Fibroblast of peridontal ligament (primary cell): ENCODE results near the gene FAM131A.

ENCODE experiments used
- DNase-seq: peaks from one replicate; pipeline ENCODE4 v3.0.0-alpha.2; 2010; ENCODE audit errors: extremely low read depth

The FAM131A gene

DNA sequence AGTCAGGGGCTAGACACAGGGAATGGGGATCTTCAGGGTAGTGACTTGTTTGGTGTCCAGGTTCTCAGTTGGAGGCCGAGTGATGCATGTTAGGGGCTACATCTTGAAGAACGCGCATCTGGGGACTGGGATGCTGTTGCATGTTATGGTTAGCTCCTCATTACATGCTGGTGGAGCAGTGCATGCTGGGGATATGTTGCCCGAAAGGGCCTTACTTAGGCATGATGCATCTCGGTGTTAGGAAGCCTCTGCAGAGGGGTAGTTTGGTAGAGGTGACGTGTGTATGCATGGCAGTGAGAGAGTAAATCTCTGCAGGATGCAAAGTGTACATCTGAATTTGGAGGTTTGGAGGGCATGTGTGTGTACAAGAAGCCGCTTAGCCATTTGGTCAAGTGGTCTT lies 20.6 kb upstream of the FAM131A start:
- no peak for DNase-seq

GRCh38 chr3:184317201-184317600 lies 20.2 kb upstream of the FAM131A start:
- no peak for DNase-seq

DNA sequence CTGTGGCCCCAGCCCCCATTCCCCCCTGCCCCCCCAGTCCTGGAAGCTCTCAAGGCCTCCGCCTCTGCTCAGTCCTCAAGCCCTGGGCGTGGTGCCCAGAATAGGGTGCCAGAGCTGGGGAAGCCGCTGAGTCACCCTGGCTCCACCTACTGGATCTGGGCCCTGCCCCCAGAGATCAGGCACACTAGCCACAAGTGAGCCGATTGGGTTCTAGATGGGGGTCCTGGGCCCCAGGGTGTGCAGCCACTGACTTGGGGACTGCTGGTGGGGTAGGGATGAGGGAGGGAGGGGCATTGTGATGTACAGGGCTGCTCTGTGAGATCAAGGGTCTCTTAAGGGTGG lies 17.3 kb upstream of the FAM131A start:
- DNase-seq: peak; percentile 97

DNA sequence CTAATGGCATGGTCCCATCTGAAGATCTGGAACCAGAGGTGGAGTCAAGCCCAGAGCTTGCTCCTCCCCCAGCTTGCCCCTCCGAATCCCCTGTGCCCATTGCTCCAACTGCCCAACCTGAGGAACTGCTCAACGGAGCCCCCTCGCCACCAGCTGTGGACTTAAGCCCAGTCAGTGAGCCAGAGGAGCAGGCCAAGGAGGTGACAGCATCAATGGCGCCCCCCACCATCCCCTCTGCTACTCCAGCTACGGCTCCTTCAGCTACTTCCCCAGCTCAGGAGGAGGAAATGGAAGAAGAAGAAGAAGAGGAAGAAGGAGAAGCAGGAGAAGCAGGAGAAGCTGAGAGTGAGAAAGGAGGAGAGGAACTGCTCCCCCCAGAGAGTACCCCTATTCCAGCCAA lies 15.7 kb upstream of the FAM131A start:
- DNase-seq: no peak

GRCh38 chr3:184322731-184323487 lies 14.5 kb upstream of the FAM131A start:
- no peak for DNase-seq

DNA sequence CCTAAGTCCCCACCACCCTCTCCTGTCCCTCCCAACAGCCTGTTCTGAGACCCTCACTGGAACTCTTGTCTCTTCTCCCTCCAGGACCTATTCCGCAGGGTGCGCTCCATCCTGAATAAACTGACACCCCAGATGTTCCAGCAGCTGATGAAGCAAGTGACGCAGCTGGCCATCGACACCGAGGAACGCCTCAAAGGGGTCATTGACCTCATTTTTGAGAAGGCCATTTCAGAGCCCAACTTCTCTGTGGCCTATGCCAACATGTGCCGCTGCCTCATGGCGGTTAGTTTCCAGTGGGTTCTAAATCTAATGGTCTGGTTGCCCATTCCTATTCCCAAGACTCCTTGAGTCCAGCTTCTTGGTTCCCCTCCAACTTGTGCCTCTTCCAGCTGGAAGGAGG lies 13.7 kb upstream of the FAM131A start:
- DNase-seq: no peak

DNA sequence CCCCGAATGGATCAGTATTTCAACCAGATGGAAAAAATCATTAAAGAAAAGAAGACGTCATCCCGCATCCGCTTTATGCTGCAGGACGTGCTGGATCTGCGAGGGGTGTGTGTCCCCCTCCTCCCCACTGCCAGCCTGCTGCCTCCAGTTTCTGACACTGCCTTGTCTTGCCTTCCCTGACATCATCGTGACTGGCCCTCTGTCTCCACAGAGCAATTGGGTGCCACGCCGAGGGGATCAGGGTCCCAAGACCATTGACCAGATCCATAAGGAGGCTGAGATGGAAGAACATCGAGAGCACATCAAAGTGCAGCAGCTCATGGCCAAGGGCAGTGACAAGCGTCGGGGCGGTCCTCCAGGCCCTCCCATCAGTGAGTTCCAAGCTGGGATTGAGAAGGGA lies 12.1 kb upstream of the FAM131A start:
- no peak for DNase-seq

GRCh38 chr3:184325715-184326369 lies 11.6 kb upstream of the FAM131A start:
- DNase-seq: no peak

GRCh38 chr3:184327171-184327570 lies 10.2 kb upstream of the FAM131A start:
- no peak for DNase-seq

- no peak for DNase-seq
Measured at GRCh38 chr3:184328516-184328915, 8.9 kb upstream of the FAM131A start.

GRCh38 chr3:184332370-184333090 lies 4.9 kb upstream of the FAM131A start:
- DNase-seq: peak; percentile 59

- DNase-seq: no peak
Measured at GRCh38 chr3:184333190-184333589, 4.2 kb upstream of the FAM131A start.

DNA sequence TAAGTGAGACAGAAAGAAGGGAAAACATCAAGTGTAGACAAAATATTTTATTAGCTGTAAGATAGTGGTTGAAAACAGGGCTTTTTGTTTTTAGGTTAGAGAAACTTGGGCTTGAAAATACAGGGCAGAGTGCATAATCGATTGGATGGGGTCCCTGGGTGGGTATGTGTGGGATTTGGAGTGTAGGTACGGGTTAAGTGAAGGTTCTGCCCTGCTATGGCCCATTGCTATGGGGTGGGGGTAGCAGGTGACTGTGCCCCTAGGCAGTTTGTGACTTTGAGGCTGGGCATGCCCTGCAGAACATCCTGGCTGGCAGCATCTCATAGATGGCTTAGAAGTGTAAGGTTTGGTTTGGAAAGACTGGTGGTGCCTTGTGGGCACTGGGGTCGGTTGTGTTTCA lies 3.7 kb upstream of the FAM131A start:
- no peak for DNase-seq

GRCh38 chr3:184334470-184335158 lies 2.8 kb upstream of the FAM131A start:
- peak; percentile 35 for DNase-seq

GRCh38 chr3:184335291-184335660 lies 2.1 kb upstream of the FAM131A start:
- DNase-seq: no peak

DNA sequence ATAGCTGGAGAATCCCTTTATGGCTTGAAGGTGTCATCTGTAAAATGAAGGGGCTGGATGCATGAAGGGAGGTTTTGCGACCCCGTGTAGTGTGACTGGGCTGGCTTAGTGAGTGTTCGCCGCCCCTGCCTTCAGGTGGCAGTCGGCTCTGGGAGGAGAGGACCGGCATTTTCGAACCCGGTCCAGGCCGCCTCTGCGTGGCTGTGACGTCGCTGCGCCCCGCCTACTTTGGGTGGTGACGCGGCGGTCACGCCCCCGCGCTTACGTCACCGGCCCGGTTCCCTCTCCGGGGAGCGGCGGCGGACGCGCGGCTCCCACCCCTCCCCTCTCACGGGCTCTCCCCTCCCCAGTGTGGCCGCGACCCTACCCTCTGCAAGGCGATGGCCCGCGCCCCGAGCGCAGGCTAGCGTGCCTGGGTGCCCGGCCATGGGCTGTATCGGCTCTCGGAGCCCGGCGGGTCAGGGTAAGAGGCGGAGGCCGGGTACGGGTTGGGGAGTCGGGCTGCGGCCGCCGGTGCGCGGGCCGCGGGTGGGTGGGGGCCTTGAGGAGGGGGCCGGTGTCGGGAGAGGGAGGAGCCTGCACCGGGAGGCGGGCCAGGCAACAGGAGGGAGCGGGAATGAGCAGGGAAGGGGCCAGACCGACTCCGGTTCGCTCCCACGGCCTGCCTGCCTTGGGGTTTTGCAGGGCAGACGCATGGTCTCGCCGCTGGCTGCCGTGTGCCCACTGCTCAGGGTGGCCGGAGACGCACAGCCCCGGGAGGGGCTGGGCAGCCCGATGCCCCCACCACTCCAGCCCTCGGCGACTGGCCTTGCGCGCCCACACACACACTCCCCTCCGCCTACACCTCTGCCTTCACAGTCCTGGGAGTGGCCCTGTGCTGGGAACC lies 1.5 kb upstream of the FAM131A start:
- DNase-seq: peak; percentile 71

GRCh38 chr3:184336547-184337398 lies 627 bp upstream of the FAM131A start:
- DNase-seq: peak; percentile 75

DNA sequence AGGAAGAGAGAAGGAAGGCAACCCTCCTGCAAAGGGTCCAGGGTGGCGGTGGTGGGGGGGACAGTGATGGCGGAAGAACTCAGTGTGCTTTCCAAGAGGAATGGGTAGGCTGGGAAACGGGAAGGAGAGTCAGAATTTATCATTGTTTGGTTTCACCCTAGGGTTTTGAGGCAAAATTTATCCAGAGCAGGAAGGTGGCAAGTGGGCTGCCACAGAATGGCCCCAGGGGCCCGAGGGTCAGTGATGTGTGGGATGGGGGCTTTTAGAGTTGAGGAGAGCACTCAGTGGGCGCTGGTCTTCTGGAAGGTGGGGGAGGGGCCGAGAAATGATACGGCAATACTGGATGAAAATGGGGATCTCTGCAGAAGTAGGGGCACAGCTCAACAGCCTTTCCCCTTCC lies 581 bp downstream of the FAM131A start:
- DNase-seq: no peak

- DNase-seq: peak; percentile 60
Measured at GRCh38 chr3:184338511-184338945, 1.1 kb downstream of the FAM131A start.

GRCh38 chr3:184339001-184339400 lies 1.6 kb downstream of the FAM131A start:
- DNase-seq: no peak
